Progenitor cell of endocrine pancreas (in vitro differentiated cells): ENCODE results near the gene OSBPL3. TPM values are rescaled to one million over a fixed set of nuclear protein-coding genes. Genes with fewer than 3 reads are reported as not detected.

Source experiments
- DNase-seq: peaks from one replicate; pipeline ENCODE4 v3.0.0; 2021; ENCODE audit warnings: low spot score; ENCODE audit not compliant: unreplicated experiment
- H3K27ac Mint-ChIP-seq: 2 replicates; pipeline ENCODE4 v1.8.0; 2021; ENCODE audit warnings: mild to moderate bottlenecking, moderate library complexity, mixed read lengths
- H3K27me3 Mint-ChIP-seq: 2 replicates; pipeline ENCODE4 v1.8.0; 2021; ENCODE audit warnings: mixed read lengths
- H3K36me3 Mint-ChIP-seq: 2 replicates; pipeline ENCODE4 v1.8.0; 2022; ENCODE audit warnings: mixed read lengths; ENCODE audit not compliant: insufficient read depth
- H3K4me1 Mint-ChIP-seq: 2 replicates; pipeline ENCODE4 v1.8.0; 2021; ENCODE audit warnings: low read depth, mixed read lengths
- H3K4me3 Mint-ChIP-seq: 2 replicates; pipeline ENCODE4 v1.8.0; 2021; ENCODE audit warnings: low read depth, mild to moderate bottlenecking, moderate library complexity, mixed read lengths
- H3K9me3 Mint-ChIP-seq: 2 replicates; pipeline ENCODE4 v1.8.0; 2021; ENCODE audit warnings: low read depth, mixed read lengths
- total RNA-seq: library from RNA; stranded (reverse); gene quantifications from 2 replicates; pipeline ENCODE4 v1.2.1, GENCODE V29; 2021
- TF ChIP-seq, protein P1 (sequence below): fragments of 200-600 bp; sonication (generic); IDR thresholded peaks from one replicate; pipeline ENCODE4 v1.5.0; 2021; ENCODE audit warnings: antibody characterized with exemption, mild to moderate bottlenecking; ENCODE audit not compliant: unreplicated experiment

OSBPL3 gene
- total RNA-seq, 1 donor from 2014 or later, result 11.6 TPM

GRCh38 chr7:24861336-24861735, 118.6 kb downstream of the OSBPL3 start:
- no peak overlapping the region for H3K4me3 Mint-ChIP-seq
- no peaks in the 10 kb centered on the region for H3K4me1 Mint-ChIP-seq
- peaks cover 8% of the 10 kb centered on the region for H3K36me3 Mint-ChIP-seq
- no peaks in the 10 kb centered on the region for H3K27me3 Mint-ChIP-seq
- H3K9me3 Mint-ChIP-seq, result peaks cover 5% of the 10 kb centered on the region
- DNase-seq, result no peak
- no peak overlapping the region for H3K27ac Mint-ChIP-seq
- TF ChIP-seq, protein P1, sequence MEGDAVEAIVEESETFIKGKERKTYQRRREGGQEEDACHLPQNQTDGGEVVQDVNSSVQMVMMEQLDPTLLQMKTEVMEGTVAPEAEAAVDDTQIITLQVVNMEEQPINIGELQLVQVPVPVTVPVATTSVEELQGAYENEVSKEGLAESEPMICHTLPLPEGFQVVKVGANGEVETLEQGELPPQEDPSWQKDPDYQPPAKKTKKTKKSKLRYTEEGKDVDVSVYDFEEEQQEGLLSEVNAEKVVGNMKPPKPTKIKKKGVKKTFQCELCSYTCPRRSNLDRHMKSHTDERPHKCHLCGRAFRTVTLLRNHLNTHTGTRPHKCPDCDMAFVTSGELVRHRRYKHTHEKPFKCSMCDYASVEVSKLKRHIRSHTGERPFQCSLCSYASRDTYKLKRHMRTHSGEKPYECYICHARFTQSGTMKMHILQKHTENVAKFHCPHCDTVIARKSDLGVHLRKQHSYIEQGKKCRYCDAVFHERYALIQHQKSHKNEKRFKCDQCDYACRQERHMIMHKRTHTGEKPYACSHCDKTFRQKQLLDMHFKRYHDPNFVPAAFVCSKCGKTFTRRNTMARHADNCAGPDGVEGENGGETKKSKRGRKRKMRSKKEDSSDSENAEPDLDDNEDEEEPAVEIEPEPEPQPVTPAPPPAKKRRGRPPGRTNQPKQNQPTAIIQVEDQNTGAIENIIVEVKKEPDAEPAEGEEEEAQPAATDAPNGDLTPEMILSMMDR, result no peak

GRCh38 chr7:24860611-24861010, 119.4 kb downstream of the OSBPL3 start:
- TF ChIP-seq, protein P1, result no peak
- no peaks in the 10 kb centered on the region for H3K27me3 Mint-ChIP-seq
- DNase-seq, result no peak
- no peak overlapping the region for H3K4me3 Mint-ChIP-seq
- no peaks in the 10 kb centered on the region for H3K4me1 Mint-ChIP-seq
- peaks cover 8% of the 10 kb centered on the region for H3K36me3 Mint-ChIP-seq
- peaks cover 5% of the 10 kb centered on the region for H3K9me3 Mint-ChIP-seq
- no peak overlapping the region for H3K27ac Mint-ChIP-seq

GRCh38 chr7:24858108-24858977, 121.6 kb downstream of the OSBPL3 start:
- Mint-ChIP-seq H3K9me3 (peaks cover 5% of the 10 kb centered on the region), H3K4me3 (no peak overlapping the region), H3K27ac (no peak overlapping the region), H3K27me3 (no peaks in the 10 kb centered on the region), H3K4me1 (no peaks in the 10 kb centered on the region), H3K36me3 (peaks cover 8% of the 10 kb centered on the region)
- TF ChIP-seq, protein P1, result no peak
- no peak for DNase-seq

- DNase-seq, result no peak
- TF ChIP-seq, protein P1, result no peak
- Mint-ChIP-seq H3K4me1 (no peaks in the 10 kb centered on the region), H3K36me3 (peaks cover 8% of the 10 kb centered on the region), H3K27ac (no peak overlapping the region), H3K9me3 (peaks cover 5% of the 10 kb centered on the region), H3K4me3 (no peak overlapping the region), H3K27me3 (no peaks in the 10 kb centered on the region)
Measured at GRCh38 chr7:24857623-24858022, 122.4 kb downstream of the OSBPL3 start.

DNA sequence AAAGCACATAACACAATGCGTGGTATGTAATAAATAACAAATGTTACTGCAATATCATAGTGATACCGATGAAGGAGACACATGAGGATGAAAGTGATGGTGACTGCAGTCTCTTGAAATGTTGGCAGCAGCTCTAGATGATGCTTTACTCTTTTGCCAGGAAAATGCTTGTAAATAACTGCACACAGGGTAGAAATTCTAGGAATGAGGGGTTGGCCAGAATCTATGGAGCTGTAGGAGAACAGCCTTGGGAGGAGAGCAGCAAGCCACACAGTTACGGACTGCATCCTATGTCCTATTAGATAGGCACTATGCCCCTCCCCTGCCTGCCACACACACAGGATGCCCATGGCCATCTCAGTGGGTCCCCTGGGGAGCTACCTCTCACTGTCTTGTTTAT, 125.1 kb downstream of the OSBPL3 start:
- TF ChIP-seq, protein P1, result no peak
- Mint-ChIP-seq H3K9me3 (no peaks in the 10 kb centered on the region), H3K27me3 (no peaks in the 10 kb centered on the region), H3K36me3 (no peaks in the 10 kb centered on the region), H3K27ac (no peak overlapping the region), H3K4me1 (no peaks in the 10 kb centered on the region), H3K4me3 (no peak overlapping the region)
- DNase-seq, result no peak
